ENCODE data around the gene SLC12A7. TPM values are rescaled to one million over a fixed set of nuclear protein-coding genes. Genes with fewer than 3 reads are reported as not detected.

SLC12A7 gene
- total RNA-seq, 4 donors from 2014 or later, result 10.6 to 32.2 (median 18.1) TPM

DNA sequence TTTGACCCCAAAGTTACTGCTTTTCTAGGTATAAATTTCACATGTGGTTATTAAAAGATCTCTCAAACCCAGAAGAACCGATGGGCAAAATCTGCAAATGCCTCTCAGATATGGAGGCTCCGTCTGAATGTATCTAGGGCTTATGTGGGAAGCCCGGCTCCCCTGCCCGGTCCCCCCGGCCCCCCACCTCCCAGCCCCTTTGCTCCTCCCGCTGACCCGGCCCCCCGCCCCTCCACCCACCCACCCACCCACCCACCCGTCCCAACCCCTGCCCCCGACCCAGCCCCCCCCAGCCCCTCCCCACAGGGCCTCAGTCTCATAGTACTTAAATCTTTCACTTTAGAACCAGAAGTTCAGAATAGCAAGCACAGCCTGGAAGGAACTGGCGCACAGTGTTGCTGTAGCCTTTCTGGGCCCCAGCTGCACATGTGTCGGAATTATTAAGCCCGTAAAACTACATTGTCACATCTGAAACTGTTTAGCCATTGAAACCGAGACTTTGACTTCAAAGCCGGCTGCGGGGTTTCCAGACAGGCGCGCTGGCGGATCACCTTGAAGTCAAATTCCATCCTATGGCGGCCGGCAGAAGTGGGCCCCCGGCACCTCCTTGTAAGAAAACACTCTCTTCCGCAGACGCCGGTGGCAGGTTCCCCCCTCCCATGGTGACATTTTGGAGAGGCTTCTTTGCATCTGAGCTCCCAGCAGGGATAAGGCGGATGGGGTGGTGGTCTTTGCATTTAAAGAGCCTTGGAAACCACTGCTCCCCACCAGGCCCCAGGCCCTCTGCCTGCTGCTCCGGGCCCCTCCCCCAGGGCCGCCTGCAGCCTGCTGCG, 90.5 kb downstream of the SLC12A7 start:
- DNase-seq (ENCODE audit: low spot score in 2 of 2), result peak in 1 of 2 donors; percentile 72
- 51 to 53% methylated on average over 27 to 28 of the region's 29 CpGs for WGBS, 2 donors
- H3K4me3 ChIP-seq (ENCODE audit: low read depth, poor library complexity, severe bottlenecking), result no peak overlapping the region
- intact Hi-C loops (cut with DNase I; ENCODE audit: low total_unique reads), result no loop called here
- TF ChIP-seq, protein P1, sequence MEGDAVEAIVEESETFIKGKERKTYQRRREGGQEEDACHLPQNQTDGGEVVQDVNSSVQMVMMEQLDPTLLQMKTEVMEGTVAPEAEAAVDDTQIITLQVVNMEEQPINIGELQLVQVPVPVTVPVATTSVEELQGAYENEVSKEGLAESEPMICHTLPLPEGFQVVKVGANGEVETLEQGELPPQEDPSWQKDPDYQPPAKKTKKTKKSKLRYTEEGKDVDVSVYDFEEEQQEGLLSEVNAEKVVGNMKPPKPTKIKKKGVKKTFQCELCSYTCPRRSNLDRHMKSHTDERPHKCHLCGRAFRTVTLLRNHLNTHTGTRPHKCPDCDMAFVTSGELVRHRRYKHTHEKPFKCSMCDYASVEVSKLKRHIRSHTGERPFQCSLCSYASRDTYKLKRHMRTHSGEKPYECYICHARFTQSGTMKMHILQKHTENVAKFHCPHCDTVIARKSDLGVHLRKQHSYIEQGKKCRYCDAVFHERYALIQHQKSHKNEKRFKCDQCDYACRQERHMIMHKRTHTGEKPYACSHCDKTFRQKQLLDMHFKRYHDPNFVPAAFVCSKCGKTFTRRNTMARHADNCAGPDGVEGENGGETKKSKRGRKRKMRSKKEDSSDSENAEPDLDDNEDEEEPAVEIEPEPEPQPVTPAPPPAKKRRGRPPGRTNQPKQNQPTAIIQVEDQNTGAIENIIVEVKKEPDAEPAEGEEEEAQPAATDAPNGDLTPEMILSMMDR (IDR thresholded peaks at IDR 0.05), result no peak
- no peak for TF ChIP-seq POLR2A (IDR thresholded peaks at IDR 0.05)

DNA sequence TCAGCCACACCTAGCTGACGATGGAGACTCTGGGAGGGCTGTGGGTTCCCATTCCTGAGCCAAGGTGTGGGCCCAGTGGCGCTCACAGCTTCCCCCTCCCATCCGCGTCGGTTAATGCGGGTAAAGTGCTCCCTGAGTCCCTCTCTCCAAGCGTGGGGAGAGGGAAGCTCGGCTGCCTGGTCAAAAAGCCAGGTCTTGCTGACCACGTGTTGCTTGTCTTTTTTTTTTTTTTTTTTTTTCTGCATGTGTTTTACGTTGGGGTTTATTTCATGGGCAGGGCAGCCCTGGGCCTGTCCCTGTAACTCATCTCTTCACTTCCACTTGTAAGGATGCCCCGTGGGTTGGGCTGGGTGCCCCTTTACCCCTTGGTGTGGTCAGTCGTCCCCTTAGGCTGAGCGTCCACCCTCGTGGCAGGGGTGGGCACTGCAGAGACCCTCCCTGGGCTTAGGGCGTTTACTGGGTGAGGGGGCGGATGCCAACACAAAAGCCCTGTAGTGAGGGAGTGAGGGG, 91.4 kb downstream of the SLC12A7 start:
- 71 to 72% methylated on average over 16 of the region's 16 CpGs for WGBS, 2 donors
- peak in 1 of 2 donors; percentile 76 for DNase-seq (ENCODE audit: low spot score in 2 of 2)
- intact Hi-C loops (cut with DNase I; ENCODE audit: low total_unique reads), result no loop called here
- TF ChIP-seq, protein P1 (IDR thresholded peaks at IDR 0.05), result no peak
- TF ChIP-seq POLR2A (IDR thresholded peaks at IDR 0.05), result no peak
- no peak overlapping the region for H3K4me3 ChIP-seq (ENCODE audit: low read depth, poor library complexity, severe bottlenecking)

DNA sequence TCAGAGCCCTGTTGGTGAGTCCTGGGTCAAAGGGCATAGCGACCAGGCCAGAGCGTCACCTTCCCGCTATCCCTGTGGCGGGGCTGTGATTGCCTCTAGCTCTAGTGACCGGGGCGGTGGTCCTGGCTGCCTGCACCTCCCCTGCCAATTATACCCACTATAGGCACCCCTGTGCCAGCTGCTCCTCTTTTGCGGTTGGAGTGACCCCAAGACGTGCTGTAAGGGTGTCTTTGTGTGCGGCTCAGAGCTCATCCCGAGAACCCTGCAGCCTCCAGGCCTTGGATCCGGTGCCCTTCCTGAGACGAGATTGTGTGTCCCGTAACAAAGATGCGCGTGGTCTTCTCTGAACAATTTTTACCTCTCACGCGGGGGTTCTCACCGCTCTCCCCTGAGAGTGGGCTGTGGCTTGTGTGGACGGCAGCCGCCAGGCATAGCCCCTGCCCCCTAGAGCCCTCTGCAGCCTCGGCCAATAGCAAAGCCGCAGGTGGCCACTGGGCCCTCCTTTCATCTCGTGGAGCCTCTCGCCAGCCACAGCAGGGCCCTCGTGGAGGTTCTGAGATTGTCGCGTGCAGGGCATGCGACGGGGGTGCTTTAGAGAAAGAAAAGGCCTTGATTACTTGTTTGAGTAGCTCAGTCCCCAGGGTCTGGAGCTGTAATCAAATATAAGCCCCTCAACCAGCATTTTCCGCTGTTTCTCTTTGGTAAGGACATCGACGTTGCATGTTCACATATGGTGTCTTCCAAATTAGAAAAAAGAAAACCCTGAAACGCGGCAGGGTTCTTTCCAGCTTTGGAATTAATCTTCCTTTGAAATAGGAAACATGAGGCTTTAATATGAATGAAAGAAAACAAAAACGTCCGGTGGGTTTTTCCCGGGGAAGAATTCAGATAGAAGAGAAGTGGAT, 92.6 kb downstream of the SLC12A7 start:
- intact Hi-C loops (cut with DNase I; ENCODE audit: low total_unique reads), result no loop called here
- peak in 1 of 2 donors; percentile 81 for DNase-seq (ENCODE audit: low spot score in 2 of 2)
- no peak overlapping the region for H3K4me3 ChIP-seq (ENCODE audit: low read depth, poor library complexity, severe bottlenecking)
- 82 to 87% methylated on average over 35 to 36 of the region's 37 CpGs for WGBS, 2 donors
- TF ChIP-seq, protein P1 (IDR thresholded peaks at IDR 0.05), result no peak
- TF ChIP-seq POLR2A (IDR thresholded peaks at IDR 0.05), result no peak

DNA sequence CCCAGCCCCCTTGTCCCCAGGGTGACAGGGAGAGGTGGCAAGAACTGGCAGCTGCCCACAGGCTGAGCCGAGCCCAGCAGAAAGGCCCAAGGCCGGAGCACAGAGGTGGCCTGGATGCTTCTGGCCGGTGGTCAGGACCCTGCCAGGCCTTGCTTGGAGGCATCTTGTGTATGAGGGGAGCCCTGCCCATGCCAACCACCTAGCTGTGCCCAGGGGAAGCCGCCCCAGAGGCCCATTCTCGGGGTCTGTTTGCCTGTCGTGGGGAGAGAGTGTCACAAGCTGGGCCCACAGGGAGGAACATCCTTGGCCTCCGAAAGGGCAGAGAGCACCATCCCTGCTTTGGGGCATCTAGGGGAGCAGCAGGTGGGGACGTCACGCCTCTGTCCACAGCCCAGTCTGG, 93.3 kb downstream of the SLC12A7 start:
- 83 to 87% methylated on average over 3 to 9 of the region's 9 CpGs for WGBS, 2 donors
- peak in 1 of 2 donors; percentile 79 for DNase-seq (ENCODE audit: low spot score in 2 of 2)
- no peak overlapping the region for H3K4me3 ChIP-seq (ENCODE audit: low read depth, poor library complexity, severe bottlenecking)
- TF ChIP-seq, protein P1 (IDR thresholded peaks at IDR 0.05), result no peak
- no peak for TF ChIP-seq POLR2A (IDR thresholded peaks at IDR 0.05)
- intact Hi-C loops (cut with DNase I; ENCODE audit: low total_unique reads), result no loop called here

DNA sequence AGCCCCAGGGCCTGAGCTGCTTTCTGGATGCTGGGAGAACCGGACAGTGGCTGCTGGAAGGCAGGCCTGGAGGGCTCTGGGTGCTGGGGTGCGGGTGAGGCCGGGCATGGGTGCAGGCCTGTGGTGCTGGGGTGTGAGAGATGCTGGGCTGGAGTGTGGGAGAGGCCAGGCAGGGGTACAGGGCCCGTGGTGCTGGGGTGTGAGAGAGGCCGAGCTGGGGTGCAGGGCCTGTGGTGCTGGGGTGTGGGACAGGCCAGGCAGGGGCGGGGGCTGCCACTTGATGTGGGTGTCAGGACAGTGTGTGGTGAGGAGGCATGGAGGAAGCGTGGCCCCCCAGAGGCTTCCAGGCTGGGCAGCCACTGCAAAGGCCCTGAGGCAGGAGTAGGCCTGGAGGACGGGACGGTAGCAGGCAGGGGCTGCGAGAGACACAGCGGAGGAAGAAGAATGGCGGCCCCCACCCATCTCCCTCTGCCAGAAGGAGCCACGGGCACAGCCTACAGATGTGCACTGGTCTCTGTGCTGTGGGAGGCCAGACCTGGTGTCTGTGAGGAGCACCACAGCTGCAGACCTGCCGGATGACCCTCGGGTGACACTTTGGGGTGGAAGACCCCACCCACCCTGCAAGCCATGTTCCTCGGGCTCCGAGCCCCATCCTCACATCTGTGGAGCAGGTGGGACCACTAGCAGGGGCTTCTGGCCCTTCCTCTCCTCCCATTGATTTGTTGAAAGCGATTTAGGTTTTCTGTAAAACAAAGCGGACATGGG, 94.0 kb downstream of the SLC12A7 start:
- peak in 1 of 2 donors; percentile 83 for DNase-seq (ENCODE audit: low spot score in 2 of 2)
- intact Hi-C loops (cut with DNase I; ENCODE audit: low total_unique reads), result no loop called here
- H3K4me3 ChIP-seq (ENCODE audit: low read depth, poor library complexity, severe bottlenecking), result no peak overlapping the region
- 92 to 95% methylated on average over 18 to 19 of the region's 19 CpGs for WGBS, 2 donors
- no peak for TF ChIP-seq POLR2A (IDR thresholded peaks at IDR 0.05)
- TF ChIP-seq, protein P1 (IDR thresholded peaks at IDR 0.05), result no peak
